ENCODE results near the gene P3H1. TPM values are rescaled to one million over a fixed set of nuclear protein-coding genes. Genes with fewer than 3 reads are reported as not detected.

The P3H1 gene
- total RNA-seq, 1 experiment from 2014 or later = 22.8 TPM

GRCh38 chr1:42743317-42744147, 23.3 kb downstream of the P3H1 start:
- Histone ChIP-seq H3K36me3 (ENCODE audit: low read depth) (no peaks in the 10 kb centered on the region), H4K20me1 (ENCODE audit: insufficient read depth) (no peaks in the 10 kb centered on the region), H3K27ac (no peak overlapping the region), H3K4me2 (no peak overlapping the region), H3K9me3 (ENCODE audit: insufficient read depth, low read depth) (no peaks in the 10 kb centered on the region), H3K79me2 (ENCODE audit: low read depth) (no peaks in the 10 kb centered on the region), H3K9me2 (ENCODE audit: insufficient read depth) (no peaks in the 10 kb centered on the region), H3F3A (ENCODE audit: insufficient read depth, low read depth) (no peaks in the 10 kb centered on the region), H3K4me1 (replicated peaks; ENCODE audit: insufficient read depth) (no peaks in the 10 kb centered on the region), H3K27me3 (ENCODE audit: insufficient read depth, low read depth) (no peaks in the 10 kb centered on the region), H3K4me3 (no peak overlapping the region), H2AFZ (no peak overlapping the region)
- CTCF ChIA-PET = interaction anchor here (0.6 kb wide), 1 partner anchor 54 kb away, joined by 5 read pairs; no protein-coding TSS in a partner anchor
- DNase-seq = peak in 1 of 2 experiments; percentile 22
- no peak for TF ChIP-seq CTCF (conservative IDR thresholded peaks at IDR 0.05)
- no peak for TF ChIP-seq EZH2 (IDR thresholded peaks at IDR 0.05; ENCODE audit: low read depth)
- POLR2A ChIA-PET (ENCODE audit: unreplicated experiment) = no interaction called here
- BruUV-seq (replicated peaks) = no TSS peak
- intact Hi-C loops (cut with micrococcal nuclease; ENCODE audit: unreplicated experiment) = no loop called here

- intact Hi-C loops (cut with micrococcal nuclease; ENCODE audit: unreplicated experiment) = no loop called here
- no TSS peak for BruUV-seq (replicated peaks)
- H3K9me3 ChIP-seq (ENCODE audit: insufficient read depth, low read depth) = no peaks in the 10 kb centered on the region
- H3K27me3 ChIP-seq (ENCODE audit: insufficient read depth, low read depth) = no peaks in the 10 kb centered on the region
- no peaks in the 10 kb centered on the region for H3F3A ChIP-seq (ENCODE audit: insufficient read depth, low read depth)
- H3K4me2 ChIP-seq = no peak overlapping the region
- DNase-seq = no peak
- POLR2A ChIA-PET (ENCODE audit: unreplicated experiment) = no interaction called here
- TF ChIP-seq CTCF (conservative IDR thresholded peaks at IDR 0.05) = no peak
- TF ChIP-seq EZH2 (IDR thresholded peaks at IDR 0.05; ENCODE audit: low read depth) = no peak
- CTCF ChIA-PET = no interaction called here
- H4K20me1 ChIP-seq (ENCODE audit: insufficient read depth) = no peaks in the 10 kb centered on the region
- no peak overlapping the region for H3K27ac ChIP-seq
- H3K79me2 ChIP-seq (ENCODE audit: low read depth) = no peaks in the 10 kb centered on the region
- no peaks in the 10 kb centered on the region for H3K36me3 ChIP-seq (ENCODE audit: low read depth)
- no peaks in the 10 kb centered on the region for H3K9me2 ChIP-seq (ENCODE audit: insufficient read depth)
- H2AFZ ChIP-seq = no peak overlapping the region
- H3K4me1 ChIP-seq (replicated peaks; ENCODE audit: insufficient read depth) = no peaks in the 10 kb centered on the region
- no peak overlapping the region for H3K4me3 ChIP-seq
Measured at GRCh38 chr1:42742617-42743316, 24.1 kb downstream of the P3H1 start.

- H4K20me1 ChIP-seq (ENCODE audit: insufficient read depth) = no peaks in the 10 kb centered on the region
- no peak overlapping the region for H3K4me3 ChIP-seq
- no peak for DNase-seq
- no peaks in the 10 kb centered on the region for H3K79me2 ChIP-seq (ENCODE audit: low read depth)
- BruUV-seq (replicated peaks) = no TSS peak
- H3K4me1 ChIP-seq (replicated peaks; ENCODE audit: insufficient read depth) = no peaks in the 10 kb centered on the region
- no peak overlapping the region for H3K4me2 ChIP-seq
- ChIA-PET CTCF (no interaction called here), POLR2A (ENCODE audit: unreplicated experiment) (no interaction called here)
- TF ChIP-seq CTCF (conservative IDR thresholded peaks at IDR 0.05) = no peak
- no peak for TF ChIP-seq EZH2 (IDR thresholded peaks at IDR 0.05; ENCODE audit: low read depth)
- H3F3A ChIP-seq (ENCODE audit: insufficient read depth, low read depth) = no peaks in the 10 kb centered on the region
- no peak overlapping the region for H2AFZ ChIP-seq
- no peaks in the 10 kb centered on the region for H3K9me2 ChIP-seq (ENCODE audit: insufficient read depth)
- no peaks in the 10 kb centered on the region for H3K36me3 ChIP-seq (ENCODE audit: low read depth)
- H3K27me3 ChIP-seq (ENCODE audit: insufficient read depth, low read depth) = no peaks in the 10 kb centered on the region
- H3K9me3 ChIP-seq (ENCODE audit: insufficient read depth, low read depth) = no peaks in the 10 kb centered on the region
- H3K27ac ChIP-seq = no peak overlapping the region
- intact Hi-C loops (cut with micrococcal nuclease; ENCODE audit: unreplicated experiment) = no loop called here
Measured at GRCh38 chr1:42742141-42742540, 24.7 kb downstream of the P3H1 start.
